A549 (cell line): ENCODE results near the gene SPAG17.

Source experiments
- CTCF ChIP-seq: fragments of >200 bp; sonication (Bioruptor Twin); formaldehyde crosslinking; IDR thresholded peaks from 3 replicates; pipeline ENCODE4 v1.5.1; 2016
- EP300 ChIP-seq, 2 experiments: fragments of >200 bp; sonication (Bioruptor Twin); formaldehyde crosslinking; IDR thresholded peaks; 2 replicates in 1 of 2; 3 replicates in 1 of 2; pipeline ENCODE4 v1.6.1; 2016 to 2017
- HDAC2 ChIP-seq: fragments of 200-600 bp; sonication (generic); IDR thresholded peaks from 2 replicates; pipeline ENCODE4 v1.6.1; 2016
- KDM1A ChIP-seq: fragments of 200-600 bp; sonication (generic); IDR thresholded peaks from 2 replicates; pipeline ENCODE4 v1.6.1; 2016; ENCODE audit warnings: low read depth, mild to moderate bottlenecking
- TF ChIP-seq, protein P1 (sequence below): IDR thresholded peaks from 2 replicates; pipeline ENCODE4 v1.6.1; 2012

DNA sequence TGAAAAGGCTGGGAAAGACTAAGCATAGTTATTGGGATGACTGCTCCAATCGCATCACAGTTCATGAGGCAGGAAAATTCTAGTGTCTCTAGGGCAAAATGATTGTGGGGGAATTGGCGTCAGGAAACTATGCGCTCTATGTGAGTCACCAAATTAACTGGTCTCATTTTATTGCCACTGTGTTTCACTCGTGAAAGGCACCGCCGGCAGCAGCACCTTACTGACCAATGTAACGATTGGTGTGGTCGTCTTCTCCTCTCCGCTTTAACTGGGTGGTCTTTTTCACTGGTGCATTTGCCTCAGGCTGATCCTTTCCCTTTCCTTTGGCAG lies 83.5 kb downstream of the SPAG17 start:
- TF ChIP-seq CTCF (no peak), HDAC2 (no peak), KDM1A (no peak), EP300 (IDR thresholded peaks at IDR 0.05) (no peak)
- TF ChIP-seq, protein P1, sequence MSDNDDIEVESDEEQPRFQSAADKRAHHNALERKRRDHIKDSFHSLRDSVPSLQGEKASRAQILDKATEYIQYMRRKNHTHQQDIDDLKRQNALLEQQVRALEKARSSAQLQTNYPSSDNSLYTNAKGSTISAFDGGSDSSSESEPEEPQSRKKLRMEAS, result no peak
